HUDEP-2 (cell line): ENCODE results near the gene PTCHD4.

Experiments
- DNase-seq, 76 experiments: peaks; one replicate each; lab custom pipeline; 2025; ENCODE audit not compliant: unreplicated experiment in 76 of 76; lab: John Stamatoyannopoulos, UW

The PTCHD4 gene

DNA sequence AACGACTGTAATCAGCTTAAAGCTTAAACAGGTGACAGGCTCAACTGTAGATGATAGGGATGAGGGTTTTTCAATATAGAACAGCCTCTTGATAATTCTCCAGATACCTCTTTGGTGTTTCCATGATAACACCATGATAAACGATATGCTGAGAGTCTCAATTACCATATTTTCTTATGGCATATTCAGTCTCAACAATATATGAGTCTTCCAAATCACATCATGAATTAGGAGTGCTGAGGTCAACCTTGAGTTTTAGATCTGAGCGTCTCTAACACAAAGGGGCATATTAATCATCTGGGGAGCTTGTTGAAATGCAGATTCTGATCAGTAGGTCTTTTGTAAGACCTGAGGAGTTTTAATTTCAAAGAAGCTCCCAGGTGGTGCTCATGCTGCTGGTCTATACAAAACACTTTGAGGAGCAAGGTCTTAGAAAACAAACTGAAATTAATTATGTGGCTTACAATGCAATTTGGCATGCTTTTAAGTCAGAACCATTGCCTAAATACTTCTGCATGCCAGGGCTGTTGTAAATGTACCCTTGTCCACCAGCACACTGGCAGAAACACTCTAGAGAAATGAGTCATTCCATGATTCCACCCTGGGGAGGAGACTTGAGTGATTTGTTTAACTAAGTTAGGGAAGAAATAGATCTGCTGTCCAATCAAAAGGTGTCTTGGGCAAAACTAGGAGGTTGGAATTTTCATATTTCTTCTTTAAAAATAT is 49.6 kb downstream of the PTCHD4 start:
- no peak for DNase-seq
